BJ (cell line): Measurements from ENCODE around the gene AGAP1. TPM values are rescaled to one million over a fixed set of nuclear protein-coding genes. Genes with fewer than 3 reads are reported as not detected.

Source experiments
- CTCF ChIA-PET: fragments of 350-600 bp; formaldehyde crosslinking; extraction: SDS; loops from one replicate; lab custom pipeline; 2021; ENCODE audit warnings: antibody characterized with exemption, inconsistent platforms; lab: Yijun Ruan, JAX
- POLR2A ChIA-PET: fragments of 300-600 bp; sonication (Branson Sonifier 250); formaldehyde crosslinking; extraction: SDS; loops from one replicate; lab custom pipeline; 2021; ENCODE audit warnings: antibody characterized with exemption; lab: Charles Lee
- DNase-seq: peaks from one replicate; pipeline ENCODE4 v3.0.0-alpha.2; 2011; ENCODE audit warnings: low read depth
- H3K27me3 ChIP-seq: 2 replicates; pipeline ENCODE4 v1.6.0; 2011; ENCODE audit warnings: low read length; ENCODE audit not compliant: control insufficient read depth, insufficient read depth
- H3K36me3 ChIP-seq: 2 replicates; pipeline ENCODE4 v1.5.1; 2011; ENCODE audit warnings: low read length; ENCODE audit not compliant: control insufficient read depth, insufficient read depth
- H3K4me3 ChIP-seq: 2 replicates; pipeline ENCODE4 v1.5.1; 2011; ENCODE audit warnings: low read depth, mild to moderate bottlenecking, control low read depth, low read length
- CTCF ChIP-seq: IDR thresholded peaks from 2 replicates; pipeline ENCODE4 v1.5.1; 2011; ENCODE audit warnings: low read depth, mild to moderate bottlenecking, control low read depth, inconsistent platforms, low read length, moderate library complexity; ENCODE audit not compliant: insufficient read depth
- polyA plus RNA-seq: library from polyadenylated mRNA; depleted of rRNA; stranded (reverse); fragments of >200 nt; gene quantifications from 2 replicates; pipeline ENCODE4 v1.2.3, GENCODE V29; 2011

The AGAP1 gene
- polyA plus RNA-seq, 1 experiment: 14.9 TPM

GRCh38 chr2:235709124-235709813, 215.4 kb downstream of the AGAP1 start:
- ChIA-PET CTCF (interaction anchor here (1.3 to 1.7 kb wide), 3 partner anchors 11 to 114 kb away, joined by 4 read pairs; no protein-coding TSS in a partner anchor), POLR2A (no interaction called here)
- no peak for DNase-seq

GRCh38 chr2:235709969-235710879, 216.4 kb downstream of the AGAP1 start:
- CTCF ChIA-PET: no interaction called here
- TF ChIP-seq CTCF: no peak
- Histone ChIP-seq H3K4me3 (no peak overlapping the region), H3K36me3 (peaks cover 2% of the 10 kb centered on the region), H3K27me3 (no peaks in the 10 kb centered on the region)
- no peak for DNase-seq
- POLR2A ChIA-PET: no interaction called here

More at GRCh38 chr2:235709124-235709813, 215.4 kb downstream of the AGAP1 start:
- TF ChIP-seq CTCF: no peak
- peaks cover 2% of the 10 kb centered on the region for H3K36me3 ChIP-seq
- no peaks in the 10 kb centered on the region for H3K27me3 ChIP-seq
- no peak overlapping the region for H3K4me3 ChIP-seq

- peaks cover 2% of the 10 kb centered on the region for H3K36me3 ChIP-seq
- H3K27me3 ChIP-seq: no peaks in the 10 kb centered on the region; the same call in 1 of the 2 replicates
- DNase-seq: no peak
- ChIA-PET POLR2A (no interaction called here), CTCF (interaction anchor here (0.6 kb wide), 1 partner anchor 10 kb away, joined by 3 read pairs; no protein-coding TSS in a partner anchor)
- no peak for TF ChIP-seq CTCF
- no peak overlapping the region for H3K4me3 ChIP-seq
Measured at GRCh38 chr2:235710933-235711332, 217.1 kb downstream of the AGAP1 start.

GRCh38 chr2:235711527-235711926, 217.7 kb downstream of the AGAP1 start:
- DNase-seq: no peak

More at GRCh38 chr2:235711527-235711926, 217.7 kb downstream of the AGAP1 start:
- H3K4me3 ChIP-seq: no peak overlapping the region
- peaks cover 2% of the 10 kb centered on the region for H3K36me3 ChIP-seq
- ChIA-PET POLR2A (no interaction called here), CTCF (interaction anchor here (0.6 kb wide), 1 partner anchor 9 kb away, joined by 3 read pairs; no protein-coding TSS in a partner anchor)
- H3K27me3 ChIP-seq: no peaks in the 10 kb centered on the region; the same call in 1 of the 2 replicates
- TF ChIP-seq CTCF: no peak
